Activated B cell treated with CpG ODN at 0.5 μM for 24 hours (primary cell): ENCODE results near the gene ADI1. TPM values are rescaled to one million over a fixed set of nuclear protein-coding genes. Genes with fewer than 3 reads are reported as not detected.
"Not testable (repeated sequence)": the region's sequence is repeated elsewhere in the genome, so short reads cannot be mapped to it uniquely, and the experiment has no call there.

Source experiments
- ATAC-seq: fragments of 200-7000 bp; cut with Tn5 transposase; one replicate; pipeline ENCODE4 v1.10.0; 2021; ENCODE audit warnings: low read depth, mild to moderate bottlenecking, moderate library complexity
- CTCF ChIA-PET: fragments of 350-600 bp; sonication (Branson Sonifier 250); formaldehyde crosslinking; loops from one replicate; lab custom pipeline; 2021; ENCODE audit warnings: antibody characterized with exemption; lab: Charles Lee
- POLR2A ChIA-PET: fragments of 350-600 bp; sonication (Branson Sonifier 250); formaldehyde crosslinking; loops from one replicate; lab custom pipeline; 2021; ENCODE audit warnings: antibody characterized with exemption; lab: Charles Lee
- DNase-seq: peaks from one replicate; pipeline ENCODE4 v3.0.0; 2022
- H3K27ac Mint-ChIP-seq: one replicate; pipeline ENCODE4 v1.8.0; 2020; ENCODE audit warnings: mixed read lengths
- H3K27me3 Mint-ChIP-seq: one replicate; pipeline ENCODE4 v1.8.0; 2021; ENCODE audit warnings: mixed read lengths
- H3K36me3 Mint-ChIP-seq: one replicate; pipeline ENCODE4 v1.8.0; 2021; ENCODE audit warnings: low read depth, mixed read lengths
- H3K4me1 Mint-ChIP-seq: one replicate; pipeline ENCODE4 v1.8.0; 2021; ENCODE audit warnings: mixed read lengths
- H3K4me3 Mint-ChIP-seq: one replicate; pipeline ENCODE4 v1.8.0; 2020; ENCODE audit warnings: mild to moderate bottlenecking, mixed read lengths
- H3K9me3 Mint-ChIP-seq: one replicate; pipeline ENCODE4 v1.8.0; 2020; ENCODE audit warnings: mixed read lengths
- CTCF ChIP-seq: fragments of 200-600 bp; IDR thresholded peaks from one replicate; pipeline ENCODE4 v1.8.0; 2022; ENCODE audit warnings: antibody characterized with exemption, mild to moderate bottlenecking
- intact Hi-C: fragments of 100-400 bp; cut with micrococcal nuclease; formaldehyde crosslinking; loops from one replicate; pipeline ENCODE4 v1.15.1; 2024
- total RNA-seq: library from RNA; stranded (reverse); gene quantifications from 2 replicates; pipeline ENCODE4 v1.2.3, GENCODE V29; 2022

The ADI1 gene
- total RNA-seq, 1 donor from 2014 or later = 20.5 TPM

GRCh38 chr2:3516831-3517230 is 2.5 kb downstream of the ADI1 start:
- no peak for DNase-seq

GRCh38 chr2:3515438-3515837 is 3.9 kb downstream of the ADI1 start:
- POLR2A ChIA-PET, H3K27me3 Mint-ChIP-seq, H3K27ac Mint-ChIP-seq, ATAC-seq, H3K9me3 Mint-ChIP-seq, DNase-seq, CTCF ChIA-PET, H3K4me3 Mint-ChIP-seq, intact Hi-C loops: not testable (repeated sequence)
- Mint-ChIP-seq H3K36me3 (peaks cover 57% of the 10 kb centered on the region), H3K4me1 (peaks cover 21% of the 10 kb centered on the region)

More at GRCh38 chr2:3516831-3517230, 2.5 kb downstream of the ADI1 start:
- no peak overlapping the region for H3K27ac Mint-ChIP-seq
- no peak for ATAC-seq
- H3K36me3 Mint-ChIP-seq = peaks cover 44% of the 10 kb centered on the region
- H3K4me1 Mint-ChIP-seq = peaks cover 35% of the 10 kb centered on the region
- CTCF ChIA-PET = no interaction called here
- no peak for TF ChIP-seq CTCF
- POLR2A ChIA-PET = interaction anchor here (0.6 kb wide), 1 partner anchor 135 kb away, joined by 5 read pairs; no protein-coding TSS in a partner anchor
- no peaks in the 10 kb centered on the region for H3K27me3 Mint-ChIP-seq
- no peak overlapping the region for H3K4me3 Mint-ChIP-seq
- H3K9me3 Mint-ChIP-seq = peaks cover 8% of the 10 kb centered on the region
- intact Hi-C loops = no loop called here

DNA sequence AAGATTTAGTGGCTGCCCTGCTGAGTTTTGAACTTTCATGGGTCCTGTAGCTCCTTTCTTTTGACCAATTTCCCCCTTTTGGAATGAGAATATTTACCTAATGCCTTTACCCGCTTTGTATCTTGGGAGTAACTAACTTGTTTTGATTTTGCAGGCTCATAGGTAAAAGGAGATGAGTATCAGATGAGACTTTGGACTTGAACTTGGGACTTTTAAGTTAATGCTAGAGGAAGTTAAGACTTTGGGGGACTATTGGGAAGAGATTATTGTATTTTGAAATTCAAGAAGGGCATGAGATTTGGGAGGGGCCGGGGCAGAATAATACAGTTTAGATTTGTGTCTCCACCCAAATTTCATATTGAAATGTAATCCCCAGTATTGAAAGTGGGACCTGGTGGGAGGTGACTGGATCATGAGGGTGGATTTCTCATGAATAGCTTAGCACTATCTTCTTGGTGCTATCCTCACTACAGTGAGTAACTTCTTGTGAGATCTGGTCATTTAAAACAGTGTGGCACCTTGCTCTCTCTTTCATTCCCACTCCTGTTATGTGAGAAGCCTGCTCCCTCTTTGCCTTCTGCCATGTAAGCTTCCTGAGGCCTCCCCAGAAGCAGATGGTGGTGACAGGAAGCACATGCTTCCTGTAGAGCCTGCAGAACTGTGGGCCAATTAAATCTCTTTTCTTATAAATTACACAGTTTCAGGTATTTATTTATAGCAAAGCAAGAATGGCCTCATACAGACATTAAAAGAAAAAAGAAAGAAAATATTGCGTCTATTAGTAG is 6.1 kb downstream of the ADI1 start:
- no peak overlapping the region for H3K4me3 Mint-ChIP-seq
- H3K27me3 Mint-ChIP-seq = no peaks in the 10 kb centered on the region
- no peak overlapping the region for H3K27ac Mint-ChIP-seq
- H3K4me1 Mint-ChIP-seq = peaks cover 11% of the 10 kb centered on the region
- DNase-seq (no peak), ATAC-seq (no peak)
- H3K9me3 Mint-ChIP-seq = peaks cover 12% of the 10 kb centered on the region
- peaks cover 61% of the 10 kb centered on the region for H3K36me3 Mint-ChIP-seq
- ChIA-PET POLR2A (no interaction called here), CTCF (no interaction called here)
- intact Hi-C loops = no loop called here
- TF ChIP-seq CTCF = no peak

GRCh38 chr2:3512086-3512485 is 7.2 kb downstream of the ADI1 start:
- CTCF ChIA-PET = no interaction called here
- ATAC-seq (no peak), DNase-seq (no peak)
- Mint-ChIP-seq H3K27ac (no peak overlapping the region), H3K27me3 (no peaks in the 10 kb centered on the region), H3K4me3 (no peak overlapping the region), H3K36me3 (peaks cover 68% of the 10 kb centered on the region), H3K9me3 (peaks cover 12% of the 10 kb centered on the region), H3K4me1 (peaks cover 4% of the 10 kb centered on the region)
- intact Hi-C loops = no loop called here
- POLR2A ChIA-PET = no interaction called here
- no peak for TF ChIP-seq CTCF

DNA sequence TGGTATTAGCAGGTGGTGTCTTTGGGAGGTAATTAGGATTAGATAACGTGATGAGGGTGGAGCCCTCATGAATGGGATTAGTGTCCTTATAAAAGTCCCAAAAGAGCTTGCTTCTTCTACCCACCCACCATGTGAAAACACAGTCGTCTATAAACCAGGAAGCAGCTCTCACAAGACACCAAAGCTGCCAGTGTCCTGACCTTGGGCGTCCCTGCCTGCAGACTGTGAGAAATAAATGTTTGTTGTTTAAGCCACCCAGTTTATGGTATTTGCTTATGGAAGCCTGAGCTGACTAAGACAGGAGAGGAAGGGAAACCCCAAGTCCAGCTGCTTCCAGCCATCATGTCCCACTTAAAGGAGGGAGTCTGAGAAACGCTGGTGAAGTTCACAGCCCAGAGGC is 13.6 kb downstream of the ADI1 start:
- intact Hi-C loops = no loop called here
- POLR2A ChIA-PET = no interaction called here
- peaks cover 63% of the 10 kb centered on the region for H3K36me3 Mint-ChIP-seq

More for the DNA sequence above, 13.6 kb downstream of the ADI1 start:
- Mint-ChIP-seq H3K27me3 (no peaks in the 10 kb centered on the region), H3K27ac (no peak overlapping the region), H3K4me3 (no peak overlapping the region), H3K9me3 (peaks cover 4% of the 10 kb centered on the region), H3K4me1 (no peaks in the 10 kb centered on the region)
- no peak for ATAC-seq
- CTCF ChIA-PET = interaction anchor here (1.3 kb wide), 1 partner anchor 81 kb away, joined by 3 read pairs; no protein-coding TSS in a partner anchor
- TF ChIP-seq CTCF = no peak
- DNase-seq = no peak
